GM12873 (cell line): ENCODE measurements around the gene GPR162.

Experiments used
- CTCF ChIP-seq: IDR thresholded peaks from 2 replicates; pipeline ENCODE4 v1.5.1; 2012; ENCODE audit warnings: low read depth, mild to moderate bottlenecking, moderate library complexity, low read length, control low read depth; ENCODE audit not compliant: insufficient read depth; ENCODE audit errors: missing control alignments

GPR162 gene

DNA sequence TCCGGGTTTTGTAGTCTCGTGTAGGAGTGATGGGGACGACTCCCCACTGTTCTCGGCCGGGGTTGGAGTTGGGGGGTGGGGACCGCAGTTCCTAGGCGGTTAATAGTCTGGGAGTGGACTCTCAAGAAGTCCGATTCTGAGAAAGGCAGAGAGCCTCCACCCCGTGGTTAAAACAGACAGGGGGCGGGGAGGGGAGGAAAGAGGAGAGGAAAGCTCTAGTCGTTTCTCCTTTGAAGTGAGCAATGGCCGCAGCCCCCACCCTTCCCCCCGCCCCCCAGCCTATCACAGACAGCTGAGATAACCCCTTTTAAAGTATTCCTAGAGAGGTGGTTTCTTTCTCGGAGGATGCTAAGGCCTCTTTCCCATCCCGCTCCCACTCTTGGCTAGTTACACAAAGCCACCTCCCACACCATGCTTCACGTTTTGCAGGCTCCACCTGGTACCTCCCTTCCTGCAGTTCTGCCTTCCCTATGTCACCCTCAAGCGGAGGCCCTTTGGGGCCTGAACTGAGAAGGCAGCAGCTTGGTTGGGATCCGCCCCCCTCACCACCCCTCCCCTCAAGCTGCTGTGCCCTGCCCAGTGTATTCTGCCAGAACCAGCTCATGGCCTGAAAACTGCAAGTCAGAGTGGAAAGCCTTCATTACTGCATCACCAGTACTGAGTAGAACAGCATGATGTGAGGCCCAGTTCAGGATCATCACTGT, 31.2 kb downstream of the GPR162 start:
- TF ChIP-seq CTCF, result no peak

DNA sequence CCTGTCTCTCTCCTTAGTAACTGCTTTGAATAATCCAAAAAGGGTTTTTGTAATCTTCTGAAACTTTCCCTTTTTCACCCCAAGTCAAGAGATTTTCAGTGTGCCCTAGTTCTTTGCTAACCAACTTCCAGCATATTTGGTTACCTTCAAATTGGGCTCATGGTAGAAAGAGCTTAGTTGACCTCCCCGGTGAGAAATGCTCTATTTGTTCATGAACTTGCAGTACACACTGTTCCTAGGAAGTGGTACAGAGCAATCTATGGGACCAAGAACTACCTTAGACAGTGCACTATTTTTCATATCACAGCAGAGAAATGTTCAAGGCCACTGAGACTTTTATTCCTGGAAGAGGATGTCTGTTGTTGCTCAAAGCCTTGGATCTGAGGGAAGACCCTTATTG, 32.0 kb downstream of the GPR162 start:
- no peak for TF ChIP-seq CTCF

DNA sequence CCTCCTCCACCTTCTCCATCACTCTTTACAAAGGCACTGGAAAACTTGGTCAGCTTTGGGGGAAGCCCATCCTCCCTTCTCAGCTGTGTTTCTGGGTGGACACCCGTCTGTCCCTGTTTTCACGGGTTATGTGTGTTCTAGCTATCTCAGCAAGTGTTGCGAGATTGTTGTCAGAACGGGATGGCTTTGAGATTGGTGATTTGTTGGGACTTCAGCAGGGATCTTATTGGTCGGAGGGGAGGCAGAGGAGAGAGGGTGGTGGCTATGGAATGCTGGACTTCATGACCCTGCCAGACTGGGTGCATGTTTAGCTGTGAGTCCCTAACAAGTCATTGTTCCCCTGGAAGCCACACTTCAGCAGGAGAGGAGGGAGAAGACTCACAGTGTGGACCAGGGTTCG, 32.4 kb downstream of the GPR162 start:
- TF ChIP-seq CTCF, result no peak

DNA sequence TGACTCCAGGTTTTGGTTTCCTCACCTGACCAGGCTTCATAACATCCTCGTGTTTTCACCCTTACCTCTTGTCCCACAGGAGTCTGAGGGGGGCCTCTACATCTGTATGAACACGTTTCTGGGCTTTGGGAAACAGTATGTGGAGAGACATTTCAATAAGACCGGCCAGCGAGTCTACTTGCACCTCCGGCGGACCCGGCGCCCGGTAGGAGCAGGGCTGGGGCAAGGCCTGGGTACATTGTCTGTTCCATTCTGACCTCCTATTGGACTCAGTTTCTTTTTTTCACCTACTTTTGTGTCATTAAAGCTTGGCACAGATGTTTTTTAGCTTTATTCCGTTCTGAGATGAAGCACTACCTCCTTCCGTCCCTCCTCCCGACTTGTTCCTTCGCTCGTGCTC, 33.7 kb downstream of the GPR162 start:
- TF ChIP-seq CTCF, result no peak

DNA sequence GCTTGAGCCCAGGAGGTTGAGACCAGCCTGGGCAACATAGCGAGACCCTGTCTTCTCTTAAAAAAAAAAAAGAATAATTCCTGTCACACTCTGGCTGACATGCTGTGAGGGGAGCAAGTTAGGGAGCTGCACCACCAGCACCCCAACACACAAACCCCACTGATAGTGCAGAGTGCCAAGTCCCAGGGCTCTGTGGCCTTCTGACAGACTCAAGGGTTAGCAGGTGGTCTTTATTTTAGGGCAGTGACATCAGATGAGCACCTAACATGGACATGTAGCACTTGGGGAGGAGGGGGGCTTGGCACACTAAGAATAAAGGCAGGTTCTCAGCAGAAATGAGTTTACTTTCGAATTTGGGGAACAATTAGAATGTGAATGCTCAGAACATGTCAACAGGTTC, 37.2 kb downstream of the GPR162 start:
- TF ChIP-seq CTCF, result no peak

DNA sequence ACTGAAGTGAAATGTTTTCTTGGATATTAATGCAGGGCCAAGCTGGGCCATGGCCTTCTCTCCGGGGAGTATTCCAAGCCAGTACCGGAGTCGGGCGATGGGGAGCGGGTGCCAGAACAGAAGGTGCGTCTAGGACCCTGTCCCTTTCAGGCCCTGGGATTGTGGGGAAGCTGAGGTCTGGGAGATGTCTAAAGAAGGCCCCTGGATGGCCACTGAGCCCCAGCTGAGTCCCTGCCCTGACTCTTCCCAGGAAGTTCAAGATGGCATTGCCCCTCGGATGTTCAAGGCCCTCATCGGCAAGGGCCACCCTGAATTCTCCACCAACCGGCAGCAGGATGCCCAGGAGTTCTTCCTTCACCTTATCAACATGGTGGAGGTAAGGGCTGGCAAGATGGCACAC, 38.5 kb downstream of the GPR162 start:
- no peak for TF ChIP-seq CTCF

- TF ChIP-seq CTCF, result no peak
These were observed 39.3 kb downstream of the GPR162 start for GRCh38 chr12:6860942-6861341.
